ENCODE data around the gene KLC4.

KLC4 gene

GRCh38 chr6:43024436-43024835 is 35.0 kb upstream of the KLC4 start:
- no peak overlapping the region for H3K4me3 ChIP-seq (ENCODE audit: low read depth, low read length)
- DNase-seq (ENCODE audit: low read depth): no peak
- no peak for TF ChIP-seq CTCF (IDR thresholded peaks at IDR 0.05; ENCODE audit: control insufficient read depth, extremely low read depth, insufficient read depth)

- no peak overlapping the region for H3K4me3 ChIP-seq (ENCODE audit: low read depth, low read length)
- no peak for DNase-seq (ENCODE audit: low read depth)
- TF ChIP-seq CTCF (IDR thresholded peaks at IDR 0.05; ENCODE audit: control insufficient read depth, extremely low read depth, insufficient read depth): no peak
Measured at GRCh38 chr6:43026365-43026764, 33.1 kb upstream of the KLC4 start.

GRCh38 chr6:43029120-43029519 is 30.3 kb upstream of the KLC4 start:
- DNase-seq (ENCODE audit: low read depth): no peak
- no peak overlapping the region for H3K4me3 ChIP-seq (ENCODE audit: low read depth, low read length)
- no peak for TF ChIP-seq CTCF (IDR thresholded peaks at IDR 0.05; ENCODE audit: control insufficient read depth, extremely low read depth, insufficient read depth)

GRCh38 chr6:43032326-43032725 is 27.1 kb upstream of the KLC4 start:
- no peak for DNase-seq (ENCODE audit: low read depth)
- TF ChIP-seq CTCF (IDR thresholded peaks at IDR 0.05; ENCODE audit: control insufficient read depth, extremely low read depth, insufficient read depth): no peak
- H3K4me3 ChIP-seq (ENCODE audit: low read depth, low read length): no peak overlapping the region

- no peak for DNase-seq (ENCODE audit: low read depth)
- TF ChIP-seq CTCF (IDR thresholded peaks at IDR 0.05; ENCODE audit: control insufficient read depth, extremely low read depth, insufficient read depth): no peak
- no peak overlapping the region for H3K4me3 ChIP-seq (ENCODE audit: low read depth, low read length)
Measured at GRCh38 chr6:43033496-43034189, 25.8 kb upstream of the KLC4 start.

GRCh38 chr6:43034190-43034525 is 25.3 kb upstream of the KLC4 start:
- no peak for DNase-seq (ENCODE audit: low read depth)
- no peak for TF ChIP-seq CTCF (IDR thresholded peaks at IDR 0.05; ENCODE audit: control insufficient read depth, extremely low read depth, insufficient read depth)
- no peak overlapping the region for H3K4me3 ChIP-seq (ENCODE audit: low read depth, low read length)

GRCh38 chr6:43035495-43036194 is 23.8 kb upstream of the KLC4 start:
- no peak for TF ChIP-seq CTCF (IDR thresholded peaks at IDR 0.05; ENCODE audit: control insufficient read depth, extremely low read depth, insufficient read depth)
- H3K4me3 ChIP-seq (ENCODE audit: low read depth, low read length): no peak overlapping the region
- no peak for DNase-seq (ENCODE audit: low read depth)

All from LNCaP clone FGC (cell line).